GM04504 (cell line): ENCODE measurements around the gene ERF.

Experiments used
- DNase-seq: peaks from one replicate; pipeline ENCODE4 v3.0.0-alpha.2; 2012; ENCODE audit warnings: low read depth

ERF gene

GRCh38 chr19:42253245-42254088 is 1.5 kb downstream of the ERF start:
- DNase-seq = no peak

- no peak for DNase-seq
These were observed 2.3 kb downstream of the ERF start for GRCh38 chr19:42252365-42253244.

GRCh38 chr19:42251572-42252358 is 3.2 kb downstream of the ERF start:
- no peak for DNase-seq

- DNase-seq = no peak
These were observed 4.0 kb downstream of the ERF start for GRCh38 chr19:42250666-42251531.

- DNase-seq = no peak
These were observed 4.7 kb downstream of the ERF start for GRCh38 chr19:42250183-42250665.

- DNase-seq = no peak
These were observed 5.2 kb downstream of the ERF start for GRCh38 chr19:42249769-42250168.

GRCh38 chr19:42249149-42249750 is 5.7 kb downstream of the ERF start:
- DNase-seq = no peak

- no peak for DNase-seq
These were observed 6.4 kb downstream of the ERF start for GRCh38 chr19:42248270-42249148.

GRCh38 chr19:42247640-42248199 is 7.2 kb downstream of the ERF start:
- no peak for DNase-seq

GRCh38 chr19:42246922-42247639 is 7.8 kb downstream of the ERF start:
- DNase-seq = no peak

- peak; percentile 62 for DNase-seq
These were observed 8.6 kb downstream of the ERF start for GRCh38 chr19:42246143-42246921.

- no peak for DNase-seq
These were observed 9.7 kb downstream of the ERF start for GRCh38 chr19:42245231-42245630.

GRCh38 chr19:42244347-42245220 is 10.3 kb downstream of the ERF start:
- DNase-seq = peak; percentile 87

- peak; percentile 99 for DNase-seq
These were observed 12.2 kb downstream of the ERF start, which contains the start of gene GSK3A for GRCh38 chr19:42242512-42243409. GSK3A (minus strand) TSS chr19:42242602; CDS start chr19:42242465, 137 bp downstream.

GRCh38 chr19:42242069-42242511 is 12.8 kb downstream of the ERF start:
- DNase-seq = no peak

- no peak for DNase-seq
These were observed 13.6 kb downstream of the ERF start for GRCh38 chr19:42241279-42241678.
